Testis (tissue), 3 donors: ENCODE measurements around the gene SH3GL2. TPM values are rescaled to one million over a fixed set of nuclear protein-coding genes. Genes with fewer than 3 reads are reported as not detected.

Experiments used
- DNase-seq: peaks from one replicate; pipeline ENCODE4 v3.0.0-alpha.2; 2019
- H3K27ac ChIP-seq, 2 donors: fragments of 200-600 bp; sonication (generic); one replicate each; pipeline ENCODE4 v1.5.1; 2019
- H3K27me3 ChIP-seq: fragments of 200-600 bp; sonication (generic); one replicate; pipeline ENCODE4 v1.5.1; 2019
- H3K36me3 ChIP-seq: fragments of 200-600 bp; sonication (generic); one replicate; pipeline ENCODE4 v1.5.1; 2017; ENCODE audit warnings: low read depth; ENCODE audit errors: missing control alignments
- H3K4me1 ChIP-seq: fragments of 200-600 bp; sonication (generic); one replicate; pipeline ENCODE4 v1.5.1; 2019
- H3K4me3 ChIP-seq, 2 donors: fragments of 200-600 bp; sonication (generic); one replicate each; pipeline ENCODE4 v1.5.1; 2017 to 2019
- H3K9me3 ChIP-seq: fragments of 200-600 bp; sonication (generic); one replicate; pipeline ENCODE4 v1.5.1; 2017
- POLR2A ChIP-seq: fragments of 450-650 bp; IDR thresholded peaks from one replicate; pipeline ENCODE4 v1.6.1; 2017; ENCODE audit warnings: antibody characterized with exemption, mild to moderate bottlenecking, moderate library complexity
- WGBS, 2 donors: methylation state at CpG; one replicate each; pipeline ENCODE4 v1.1.5; 2018; 5-methylcytosine and 5-hydroxymethylcytosine counted together
- intact Hi-C: fragments of 100-400 bp; cut with DNase I; formaldehyde crosslinking; loops from one replicate; pipeline ENCODE4 v1.15.1; 2023; ENCODE audit warnings: low total_unique reads
- polyA plus RNA-seq: library from polyadenylated mRNA; stranded (reverse); fragments of 350-450 nt; fragmentation: Illumina TruSeq; extraction: RNeasy Lipid Tissue Mini Kit (QIAGEN cat#74804); gene quantifications from one replicate; pipeline ENCODE4 v1.2.3, GENCODE V29; 2014; ENCODE audit warnings: low read depth, low replicate concordance; ENCODE audit not compliant: insufficient read depth
- total RNA-seq, 2 donors: library from RNA; depleted of rRNA; stranded (reverse); fragments of >200 nt; gene quantifications; one replicate each; pipeline ENCODE4 v1.2.3, GENCODE V29; 2016
- TF ChIP-seq, protein P1 (sequence below), 3 experiments: fragments of 450-650 bp in 2 of 3; fragments of 200-600 bp in 1 of 3; sonication (generic) in 1 of 3; IDR thresholded peaks; one replicate each; pipeline ENCODE4 v1.5.1; 2016 to 2019; ENCODE audit warnings: antibody characterized with exemption in 3 of 3, mild to moderate bottlenecking in 2 of 3, moderate library complexity in 1 of 3

SH3GL2 gene
- total and polyA plus RNA-seq, 3 donors from 2014 or later, result 9.6 to 15.2 (median 10.7) TPM

DNA sequence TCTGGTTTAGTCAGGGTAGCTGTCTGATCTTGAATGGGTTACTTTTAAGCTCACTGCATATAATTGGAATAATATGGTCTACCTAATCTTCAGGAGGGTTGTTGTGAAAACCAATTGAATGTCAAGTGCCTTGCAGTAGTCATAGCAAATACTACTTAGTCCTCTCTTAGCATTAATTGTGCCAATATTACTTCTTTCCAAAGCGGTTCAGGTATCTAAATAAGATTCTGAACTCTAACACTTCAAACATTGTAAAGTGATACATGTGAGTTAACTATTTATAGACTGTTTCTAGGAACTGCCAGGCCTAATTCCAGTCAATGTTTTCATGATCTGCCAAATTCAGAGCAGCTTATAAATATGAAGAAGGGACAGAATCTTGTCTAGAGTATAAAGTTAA is 140.2 kb downstream of the SH3GL2 start:
- DNase-seq, result no peak
- Histone ChIP-seq H3K27me3 (no peaks in the 10 kb centered on the region), H3K9me3 (no peaks in the 10 kb centered on the region), H3K27ac (no peak overlapping the region), H3K4me3 (no peak overlapping the region), H3K4me1 (no peaks in the 10 kb centered on the region), H3K36me3 (no peaks in the 10 kb centered on the region)
- TF ChIP-seq, protein P1, sequence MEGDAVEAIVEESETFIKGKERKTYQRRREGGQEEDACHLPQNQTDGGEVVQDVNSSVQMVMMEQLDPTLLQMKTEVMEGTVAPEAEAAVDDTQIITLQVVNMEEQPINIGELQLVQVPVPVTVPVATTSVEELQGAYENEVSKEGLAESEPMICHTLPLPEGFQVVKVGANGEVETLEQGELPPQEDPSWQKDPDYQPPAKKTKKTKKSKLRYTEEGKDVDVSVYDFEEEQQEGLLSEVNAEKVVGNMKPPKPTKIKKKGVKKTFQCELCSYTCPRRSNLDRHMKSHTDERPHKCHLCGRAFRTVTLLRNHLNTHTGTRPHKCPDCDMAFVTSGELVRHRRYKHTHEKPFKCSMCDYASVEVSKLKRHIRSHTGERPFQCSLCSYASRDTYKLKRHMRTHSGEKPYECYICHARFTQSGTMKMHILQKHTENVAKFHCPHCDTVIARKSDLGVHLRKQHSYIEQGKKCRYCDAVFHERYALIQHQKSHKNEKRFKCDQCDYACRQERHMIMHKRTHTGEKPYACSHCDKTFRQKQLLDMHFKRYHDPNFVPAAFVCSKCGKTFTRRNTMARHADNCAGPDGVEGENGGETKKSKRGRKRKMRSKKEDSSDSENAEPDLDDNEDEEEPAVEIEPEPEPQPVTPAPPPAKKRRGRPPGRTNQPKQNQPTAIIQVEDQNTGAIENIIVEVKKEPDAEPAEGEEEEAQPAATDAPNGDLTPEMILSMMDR (IDR thresholded peaks at IDR 0.05), result no peak
- TF ChIP-seq POLR2A, result no peak
- 64 to 94% methylated on average over 1 of the region's 1 CpG for WGBS, 2 donors
- intact Hi-C loops, result no loop called here

DNA sequence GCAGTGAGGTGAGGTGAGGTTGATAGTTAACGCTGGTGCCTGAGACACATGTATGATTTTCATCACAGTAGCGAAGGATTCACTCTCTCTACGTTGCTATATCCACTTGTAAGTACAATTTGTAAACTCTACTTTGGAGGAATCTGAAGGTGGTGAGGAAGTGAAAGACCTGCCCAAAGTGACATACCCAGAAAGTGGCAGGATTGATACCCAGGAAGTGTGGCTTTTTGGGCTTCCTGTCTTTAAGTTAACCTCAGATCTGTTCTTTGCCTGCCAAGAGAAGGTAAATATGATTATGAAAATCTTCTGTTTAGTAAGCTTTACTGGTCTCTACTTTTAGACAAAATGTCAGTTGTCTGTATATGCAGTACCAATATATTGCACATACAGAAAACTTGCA is 143.1 kb downstream of the SH3GL2 start:
- no peaks in the 10 kb centered on the region for H3K27me3 ChIP-seq
- 79 to 86% methylated on average over 3 of the region's 3 CpGs for WGBS, 2 donors

DNA sequence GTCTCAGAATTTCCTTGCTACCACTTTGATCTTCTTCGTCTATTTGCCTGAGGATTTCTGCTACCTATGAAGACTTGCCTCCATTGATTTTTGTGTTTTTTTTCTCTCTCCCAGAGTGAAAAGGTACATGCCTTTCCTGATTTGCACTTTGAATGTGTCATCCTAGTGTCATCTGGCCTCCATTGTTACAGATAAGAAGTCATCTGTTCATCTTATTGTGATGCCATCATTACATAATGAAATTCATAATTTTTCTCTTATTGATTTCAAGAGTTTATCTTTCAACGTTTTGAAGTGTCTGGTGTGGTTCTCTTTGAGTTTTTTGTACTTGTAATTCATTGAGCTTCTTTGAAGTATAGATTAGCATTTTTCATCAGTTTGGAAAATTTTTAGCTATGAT is 144.8 kb downstream of the SH3GL2 start:
- 68 to 76% methylated on average over 2 of the region's 2 CpGs for WGBS, 2 donors
- intact Hi-C loops, result no loop called here
- Histone ChIP-seq H3K36me3 (no peaks in the 10 kb centered on the region), H3K27ac (no peak overlapping the region), H3K4me1 (no peaks in the 10 kb centered on the region), H3K27me3 (no peaks in the 10 kb centered on the region), H3K9me3 (no peaks in the 10 kb centered on the region), H3K4me3 (no peak overlapping the region)
- TF ChIP-seq POLR2A, result no peak
- TF ChIP-seq, protein P1 (IDR thresholded peaks at IDR 0.05), result no peak
- no peak for DNase-seq

More for the DNA sequence above, 143.1 kb downstream of the SH3GL2 start:
- no peak for DNase-seq
- no peaks in the 10 kb centered on the region for H3K4me1 ChIP-seq
- no peaks in the 10 kb centered on the region for H3K9me3 ChIP-seq
- no peak overlapping the region for H3K4me3 ChIP-seq
- H3K27ac ChIP-seq, result no peak overlapping the region
- TF ChIP-seq, protein P1 (IDR thresholded peaks at IDR 0.05), result no peak
- no peak for TF ChIP-seq POLR2A
- no peaks in the 10 kb centered on the region for H3K36me3 ChIP-seq
- intact Hi-C loops, result no loop called here

GRCh38 chr9:17725399-17726010 is 146.6 kb downstream of the SH3GL2 start:
- H3K36me3 ChIP-seq, result no peaks in the 10 kb centered on the region
- no peak overlapping the region for H3K27ac ChIP-seq
- intact Hi-C loops, result no loop called here
- no peak for DNase-seq
- no peak overlapping the region for H3K4me3 ChIP-seq
- TF ChIP-seq, protein P1 (IDR thresholded peaks at IDR 0.05), result no peak
- TF ChIP-seq POLR2A, result no peak
- WGBS, 2 donors, result 83 to 85% methylated on average over 4 of the region's 4 CpGs
- H3K27me3 ChIP-seq, result no peaks in the 10 kb centered on the region
- no peaks in the 10 kb centered on the region for H3K4me1 ChIP-seq
- no peaks in the 10 kb centered on the region for H3K9me3 ChIP-seq

DNA sequence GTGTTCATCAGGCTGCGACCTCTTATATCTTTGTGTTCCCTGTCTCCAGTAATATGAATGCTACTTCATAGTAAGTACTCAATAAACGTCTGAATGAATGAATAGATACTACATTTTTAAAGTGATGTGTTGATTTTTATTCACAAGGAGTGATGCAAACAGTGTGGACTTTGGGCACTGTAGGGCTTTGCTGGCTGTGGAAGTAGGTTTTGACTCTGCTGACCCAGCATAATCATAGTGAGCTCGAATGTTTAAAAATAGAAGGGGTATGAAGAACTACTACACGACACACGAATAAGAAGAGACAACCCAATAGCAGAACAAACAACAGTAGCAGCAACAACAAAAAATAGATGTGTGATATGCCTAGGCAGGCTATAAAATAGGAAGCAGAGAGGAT is 147.4 kb downstream of the SH3GL2 start:
- Histone ChIP-seq H3K4me3 (no peak overlapping the region), H3K27me3 (no peaks in the 10 kb centered on the region), H3K9me3 (no peaks in the 10 kb centered on the region), H3K4me1 (no peaks in the 10 kb centered on the region), H3K36me3 (no peaks in the 10 kb centered on the region), H3K27ac (no peak overlapping the region)
- intact Hi-C loops, result no loop called here
- TF ChIP-seq POLR2A, result no peak
- TF ChIP-seq, protein P1 (IDR thresholded peaks at IDR 0.05), result no peak
- 73 to 87% methylated on average over 5 of the region's 5 CpGs for WGBS, 2 donors
- DNase-seq, result no peak
